H9 (cell line): ENCODE measurements around the gene RO60. TPM values are rescaled to one million over a fixed set of nuclear protein-coding genes. Genes with fewer than 3 reads are reported as not detected.
A peak's percentile ranks its signal among the peaks of the same experiment; 100 is the strongest.

ENCODE experiments used
- DNase-seq: peaks from one replicate; pipeline ENCODE4 v3.0.0-alpha.2; 2017
- H2AFZ ChIP-seq: one replicate; pipeline ENCODE4 v1.6.1; 2013; ENCODE audit warnings: mild to moderate bottlenecking, low read length, control low read depth, moderate library complexity
- H2AK5ac ChIP-seq: 2 replicates; pipeline ENCODE4 v1.6.1; 2013; ENCODE audit warnings: low read length, control low read depth, mixed read lengths; ENCODE audit not compliant: insufficient read length
- H2BK120ac ChIP-seq: one replicate; pipeline ENCODE4 v1.6.1; 2013; ENCODE audit warnings: low read depth, mild to moderate bottlenecking, low read length, control low read depth, inconsistent platforms; ENCODE audit not compliant: poor library complexity, severe bottlenecking
- H2BK12ac ChIP-seq: 2 replicates; pipeline ENCODE4 v1.6.1; 2013; ENCODE audit warnings: low read length, control low read depth, mixed read lengths, low read depth; ENCODE audit not compliant: insufficient read length
- H2BK15ac ChIP-seq: 2 replicates; pipeline ENCODE4 v1.6.1; 2013; ENCODE audit warnings: low read depth, low read length, control low read depth
- H2BK20ac ChIP-seq: one replicate; pipeline ENCODE4 v1.6.1; 2013; ENCODE audit warnings: low read depth, mild to moderate bottlenecking, low read length, control low read depth, inconsistent platforms; ENCODE audit not compliant: poor library complexity, severe bottlenecking
- H2BK5ac ChIP-seq: 2 replicates; pipeline ENCODE4 v1.6.1; 2013; ENCODE audit warnings: low read length, control low read depth, mixed read lengths; ENCODE audit not compliant: insufficient read length
- H3K14ac ChIP-seq: 2 replicates; pipeline ENCODE4 v1.6.1; 2013; ENCODE audit warnings: low read length, control low read depth; ENCODE audit not compliant: insufficient read depth
- H3K18ac ChIP-seq: 2 replicates; pipeline ENCODE4 v1.6.1; 2013; ENCODE audit warnings: low read depth, mild to moderate bottlenecking, mixed read lengths, low read length, control low read depth; ENCODE audit not compliant: insufficient read length
- H3K23ac ChIP-seq: 2 replicates; pipeline ENCODE4 v1.6.1; 2013; ENCODE audit warnings: low read length, control low read depth, mixed read lengths, low read depth; ENCODE audit not compliant: insufficient read length
- H3K23me2 ChIP-seq: 2 replicates; pipeline ENCODE4 v1.6.1; 2013; ENCODE audit warnings: low read depth, mild to moderate bottlenecking, mixed read lengths, low read length, control low read depth; ENCODE audit not compliant: insufficient read length, poor library complexity, severe bottlenecking
- H3K27ac ChIP-seq: 2 replicates; pipeline ENCODE4 v1.5.1; 2013; ENCODE audit warnings: low read length, control low read depth, mixed read lengths, low read depth; ENCODE audit not compliant: insufficient read length
- H3K27me3 ChIP-seq: 2 replicates; pipeline ENCODE4 v1.6.1; 2013; ENCODE audit warnings: low read length, control low read depth, inconsistent platforms; ENCODE audit not compliant: insufficient read depth
- H3K4ac ChIP-seq: 2 replicates; pipeline ENCODE4 v1.6.1; 2013; ENCODE audit warnings: low read depth, mild to moderate bottlenecking, control low read depth, inconsistent platforms, low read length, moderate library complexity
- H3K4me1 ChIP-seq: 2 replicates; pipeline ENCODE4 v1.6.1; 2013; ENCODE audit warnings: low read length, control low read depth, inconsistent platforms; ENCODE audit not compliant: insufficient read depth
- H3K4me2 ChIP-seq: 2 replicates; pipeline ENCODE4 v1.6.1; 2013; ENCODE audit warnings: low read length, control low read depth, mixed read lengths; ENCODE audit not compliant: insufficient read length, insufficient read depth
- H3K56ac ChIP-seq: 2 replicates; pipeline ENCODE4 v1.6.1; 2013; ENCODE audit warnings: low read depth, mild to moderate bottlenecking, mixed read lengths, low read length, control low read depth; ENCODE audit not compliant: insufficient read length
- H3K79me1 ChIP-seq: 2 replicates; pipeline ENCODE4 v1.6.1; 2013; ENCODE audit warnings: low read depth, mild to moderate bottlenecking, moderate library complexity, low read length, control low read depth, inconsistent platforms; ENCODE audit not compliant: insufficient read depth, poor library complexity, severe bottlenecking
- H3K79me2 ChIP-seq: 2 replicates; pipeline ENCODE4 v1.6.1; 2013; ENCODE audit warnings: low read length, control low read depth, inconsistent platforms; ENCODE audit not compliant: insufficient read depth
- H3K9ac ChIP-seq: 2 replicates; pipeline ENCODE4 v1.6.1; 2013; ENCODE audit warnings: low read length, control low read depth, mixed read lengths; ENCODE audit not compliant: insufficient read length; ENCODE audit errors: extremely low read depth
- H3K9me3 ChIP-seq: one replicate; pipeline ENCODE4 v1.6.1; 2013; ENCODE audit warnings: low read depth, low read length, inconsistent platforms; ENCODE audit not compliant: control insufficient read depth
- H3T11ph ChIP-seq: one replicate; pipeline ENCODE4 v1.6.1; 2013; ENCODE audit warnings: mild to moderate bottlenecking, low read length, control low read depth, inconsistent platforms
- H4K20me1 ChIP-seq: one replicate; pipeline ENCODE4 v1.6.1; 2013; ENCODE audit not compliant: control insufficient read depth, insufficient read length, insufficient read depth
- H4K5ac ChIP-seq: 2 replicates; pipeline ENCODE4 v1.6.1; 2013; ENCODE audit warnings: low read depth, mild to moderate bottlenecking, mixed read lengths, low read length, control low read depth; ENCODE audit not compliant: insufficient read length
- H4K8ac ChIP-seq: replicated peaks from 2 replicates; pipeline ENCODE4 v1.6.1; 2013; ENCODE audit warnings: low read length, control low read depth, mixed read lengths, low read depth; ENCODE audit not compliant: insufficient read length
- H4K91ac ChIP-seq: 2 replicates; pipeline ENCODE4 v1.6.1; 2013; ENCODE audit warnings: low read depth, mild to moderate bottlenecking, moderate library complexity, mixed read lengths, low read length, control low read depth; ENCODE audit not compliant: insufficient read length
- H3K27ac Mint-ChIP-seq, 3 experiments: 2 replicates in 2 of 3; 3 replicates in 1 of 3; pipeline ENCODE4 v1.8.0; 2020 to 2021; ENCODE audit warnings: mixed read lengths in 3 of 3, mild to moderate bottlenecking in 1 of 3, moderate library complexity in 1 of 3
- H3K27me3 Mint-ChIP-seq: 2 replicates; pipeline ENCODE4 v1.8.0; 2021; ENCODE audit warnings: low read depth, mild to moderate bottlenecking, moderate library complexity, mixed read lengths
- H3K36me3 Mint-ChIP-seq, 3 experiments: 2 replicates in 2 of 3; 3 replicates in 1 of 3; pipeline ENCODE4 v1.8.0; 2020 to 2021; ENCODE audit warnings: low read depth in 3 of 3, mixed read lengths in 3 of 3; ENCODE audit not compliant: insufficient read depth in 1 of 3
- H3K4me1 Mint-ChIP-seq, 2 experiments: 2 replicates each; pipeline ENCODE4 v1.8.0; 2020; ENCODE audit warnings: mixed read lengths in 2 of 2
- H3K4me3 Mint-ChIP-seq, 2 experiments: 2 replicates in 1 of 2; 3 replicates in 1 of 2; pipeline ENCODE4 v1.8.0; 2020 to 2021; ENCODE audit warnings: mild to moderate bottlenecking in 2 of 2, mixed read lengths in 2 of 2, moderate library complexity in 1 of 2
- H3K9me3 Mint-ChIP-seq, 2 experiments: 2 replicates in 1 of 2; 3 replicates in 1 of 2; pipeline ENCODE4 v1.8.0; 2020; ENCODE audit warnings: mild to moderate bottlenecking in 2 of 2, mixed read lengths in 2 of 2, moderate library complexity in 1 of 2
- WGBS: extraction: QIAGEN DNeasy Blood & Tissue Kit; methylation state at CpG from one replicate; pipeline ENCODE4 v1.1.7; 2013; ENCODE audit warnings: missing lambda C conversion rate, low lambda C conversion rate, mixed read lengths; ENCODE audit not compliant: insufficient read length; ENCODE audit errors: extremely low coverage; 5-methylcytosine and 5-hydroxymethylcytosine counted together
- total RNA-seq: library from RNA; stranded (reverse); gene quantifications from 2 replicates; pipeline ENCODE4 v1.2.1, GENCODE V29; 2021
- TF ChIP-seq, protein P1 (sequence below): fragments of 200-600 bp; sonication (generic); conservative IDR thresholded peaks from 3 replicates; pipeline ENCODE4 v1.8.0; 2021; ENCODE audit warnings: antibody characterized with exemption, mild to moderate bottlenecking

RO60 gene
- total RNA-seq, 1 experiment from 2014 or later = 84.7 TPM

DNA sequence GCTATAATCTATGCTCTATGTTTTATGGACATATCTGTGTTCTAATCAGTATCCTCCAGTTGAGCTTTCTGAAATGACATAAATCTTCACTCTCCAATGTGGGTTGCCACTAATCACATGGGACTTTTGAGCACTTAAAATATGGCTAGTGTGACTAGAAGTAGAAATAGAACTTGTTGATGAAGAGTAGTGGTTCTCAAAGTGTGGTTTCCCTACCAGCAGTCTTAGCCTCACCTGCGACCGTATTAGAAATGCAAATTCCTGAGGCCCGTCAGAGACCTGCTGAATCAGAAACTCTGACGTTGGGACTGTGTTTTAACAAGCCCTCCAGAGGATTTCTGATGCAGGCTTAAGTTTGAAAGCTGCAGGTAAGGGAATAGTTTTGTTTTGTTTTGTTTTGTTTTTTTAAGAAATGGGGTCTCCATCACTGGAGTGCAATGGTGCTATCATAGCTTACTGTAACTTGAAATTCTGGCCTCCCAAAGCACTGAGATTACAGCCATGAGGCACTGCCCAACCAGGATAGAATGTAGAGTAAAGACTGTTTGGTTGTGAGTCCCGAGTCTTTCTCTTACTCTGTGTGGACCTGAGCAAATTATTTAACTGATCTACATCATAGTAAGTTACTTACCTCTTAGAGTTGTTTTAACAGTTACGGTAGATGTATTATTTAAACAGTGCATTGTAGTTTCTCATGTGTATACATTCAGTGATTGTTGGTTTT is 24.1 kb downstream of the RO60 start:
- Mint-ChIP-seq H3K27ac (peak overlapping the region in 2 of 3 experiments; percentile 7 to 84; a peak in 2 of 7 replicates), H3K9me3 (no peaks in the 10 kb centered on the region), H3K4me3 (no peak overlapping the region), H3K27me3 (no peaks in the 10 kb centered on the region), H3K36me3 (peaks cover 11 to 54% (median 53%) of the 10 kb centered on the region in 3 experiments; a peak in 6 of 7 replicates), H3K4me1 (peaks cover 4% of the 10 kb centered on the region in 2 experiments; a peak in 3 of 4 replicates)
- Histone ChIP-seq H3K4me2 (no peak overlapping the region), H3K79me2 (no peaks in the 10 kb centered on the region), H3K79me1 (no peaks in the 10 kb centered on the region), H2BK15ac (no peak overlapping the region), H2BK12ac (no peak overlapping the region), H2AFZ (no peak overlapping the region), H3K27ac (no peak overlapping the region), H3T11ph (no peak overlapping the region), H3K14ac (no peak overlapping the region), H3K23ac (no peak overlapping the region), H3K56ac (no peak overlapping the region), H3K9ac (no peak overlapping the region), H3K27me3 (no peaks in the 10 kb centered on the region), H2BK120ac (no peak overlapping the region), H4K8ac (no peak overlapping the region), H4K20me1 (no peaks in the 10 kb centered on the region), H3K4me1 (no peaks in the 10 kb centered on the region), H3K9me3 (no peaks in the 10 kb centered on the region), H2BK20ac (no peak overlapping the region), H3K18ac (no peak overlapping the region), H3K23me2 (no peaks in the 10 kb centered on the region), H4K5ac (no peak overlapping the region), H2AK5ac (no peak overlapping the region), H4K91ac (no peak overlapping the region), H3K4ac (no peak overlapping the region), H2BK5ac (no peak overlapping the region)
- WGBS = no CpG with 5 or more reads among the region's 6 CpGs
- TF ChIP-seq, protein P1, sequence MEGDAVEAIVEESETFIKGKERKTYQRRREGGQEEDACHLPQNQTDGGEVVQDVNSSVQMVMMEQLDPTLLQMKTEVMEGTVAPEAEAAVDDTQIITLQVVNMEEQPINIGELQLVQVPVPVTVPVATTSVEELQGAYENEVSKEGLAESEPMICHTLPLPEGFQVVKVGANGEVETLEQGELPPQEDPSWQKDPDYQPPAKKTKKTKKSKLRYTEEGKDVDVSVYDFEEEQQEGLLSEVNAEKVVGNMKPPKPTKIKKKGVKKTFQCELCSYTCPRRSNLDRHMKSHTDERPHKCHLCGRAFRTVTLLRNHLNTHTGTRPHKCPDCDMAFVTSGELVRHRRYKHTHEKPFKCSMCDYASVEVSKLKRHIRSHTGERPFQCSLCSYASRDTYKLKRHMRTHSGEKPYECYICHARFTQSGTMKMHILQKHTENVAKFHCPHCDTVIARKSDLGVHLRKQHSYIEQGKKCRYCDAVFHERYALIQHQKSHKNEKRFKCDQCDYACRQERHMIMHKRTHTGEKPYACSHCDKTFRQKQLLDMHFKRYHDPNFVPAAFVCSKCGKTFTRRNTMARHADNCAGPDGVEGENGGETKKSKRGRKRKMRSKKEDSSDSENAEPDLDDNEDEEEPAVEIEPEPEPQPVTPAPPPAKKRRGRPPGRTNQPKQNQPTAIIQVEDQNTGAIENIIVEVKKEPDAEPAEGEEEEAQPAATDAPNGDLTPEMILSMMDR = no peak
- DNase-seq = no peak
